GM06990 (cell line): ENCODE measurements around the gene VNN1.
"Not testable (repeated sequence)": the region's sequence is repeated elsewhere in the genome, so short reads cannot be mapped to it uniquely, and the experiment has no call there.

Experiments
- DNase-seq: peaks from one replicate; pipeline ENCODE4 v3.0.0-alpha.2; 2011; ENCODE audit not compliant: insufficient read length; ENCODE audit errors: extremely low read depth
- H3K27me3 ChIP-seq: replicated peaks from 2 replicates; pipeline ENCODE4 v1.6.0; 2011; ENCODE audit warnings: low read length; ENCODE audit not compliant: control insufficient read depth, insufficient read depth
- H3K36me3 ChIP-seq: 2 replicates; pipeline ENCODE4 v1.5.1; 2011; ENCODE audit warnings: low read length; ENCODE audit not compliant: control insufficient read depth, insufficient read depth
- H3K4me3 ChIP-seq: replicated peaks from 2 replicates; pipeline ENCODE4 v1.5.1; 2011; ENCODE audit warnings: low read depth, mild to moderate bottlenecking, control low read depth, low read length
- TF ChIP-seq, protein P1 (sequence below): IDR thresholded peaks from 2 replicates; pipeline ENCODE4 v1.5.1; 2011; ENCODE audit warnings: low read length, control low read depth, mild to moderate bottlenecking, inconsistent platforms; ENCODE audit not compliant: insufficient read depth, poor library complexity, severe bottlenecking

VNN1 gene

DNA sequence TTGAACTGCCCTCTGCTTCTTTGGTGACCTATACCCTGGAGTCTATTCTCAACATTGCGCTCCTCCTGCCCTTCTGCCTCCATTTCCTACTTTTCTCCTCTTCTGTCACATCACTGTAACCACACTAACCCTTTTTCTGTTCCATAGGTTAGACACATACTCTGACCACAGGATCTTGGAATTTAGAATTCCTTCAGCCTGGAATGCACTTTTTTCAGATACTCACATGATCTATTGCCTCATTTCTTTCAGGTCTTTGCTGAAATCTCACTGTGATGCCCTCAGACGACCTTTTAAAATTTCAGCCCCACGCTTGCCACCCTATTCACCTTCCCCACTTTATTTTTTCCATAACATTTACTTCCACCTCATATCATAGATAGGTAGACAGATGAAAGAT lies 5.1 kb downstream of the VNN1 start:
- H3K36me3 ChIP-seq = no peaks in the 10 kb centered on the region
- no peaks in the 10 kb centered on the region for H3K27me3 ChIP-seq
- TF ChIP-seq, protein P1, sequence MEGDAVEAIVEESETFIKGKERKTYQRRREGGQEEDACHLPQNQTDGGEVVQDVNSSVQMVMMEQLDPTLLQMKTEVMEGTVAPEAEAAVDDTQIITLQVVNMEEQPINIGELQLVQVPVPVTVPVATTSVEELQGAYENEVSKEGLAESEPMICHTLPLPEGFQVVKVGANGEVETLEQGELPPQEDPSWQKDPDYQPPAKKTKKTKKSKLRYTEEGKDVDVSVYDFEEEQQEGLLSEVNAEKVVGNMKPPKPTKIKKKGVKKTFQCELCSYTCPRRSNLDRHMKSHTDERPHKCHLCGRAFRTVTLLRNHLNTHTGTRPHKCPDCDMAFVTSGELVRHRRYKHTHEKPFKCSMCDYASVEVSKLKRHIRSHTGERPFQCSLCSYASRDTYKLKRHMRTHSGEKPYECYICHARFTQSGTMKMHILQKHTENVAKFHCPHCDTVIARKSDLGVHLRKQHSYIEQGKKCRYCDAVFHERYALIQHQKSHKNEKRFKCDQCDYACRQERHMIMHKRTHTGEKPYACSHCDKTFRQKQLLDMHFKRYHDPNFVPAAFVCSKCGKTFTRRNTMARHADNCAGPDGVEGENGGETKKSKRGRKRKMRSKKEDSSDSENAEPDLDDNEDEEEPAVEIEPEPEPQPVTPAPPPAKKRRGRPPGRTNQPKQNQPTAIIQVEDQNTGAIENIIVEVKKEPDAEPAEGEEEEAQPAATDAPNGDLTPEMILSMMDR = no peak

GRCh38 chr6:132708002-132708401 lies 5.9 kb downstream of the VNN1 start:
- DNase-seq = no peak
- no peaks in the 10 kb centered on the region for H3K36me3 ChIP-seq
- no peaks in the 10 kb centered on the region for H3K27me3 ChIP-seq
- TF ChIP-seq, protein P1 = no peak
- H3K4me3 ChIP-seq = no peak overlapping the region

More for the DNA sequence above, 5.1 kb downstream of the VNN1 start:
- no peak overlapping the region for H3K4me3 ChIP-seq
- DNase-seq = no peak

- not testable (repeated sequence) for H3K27me3 ChIP-seq, H3K36me3 ChIP-seq, H3K4me3 ChIP-seq, DNase-seq
Measured at GRCh38 chr6:132706756-132707155, 7.1 kb downstream of the VNN1 start.

DNA sequence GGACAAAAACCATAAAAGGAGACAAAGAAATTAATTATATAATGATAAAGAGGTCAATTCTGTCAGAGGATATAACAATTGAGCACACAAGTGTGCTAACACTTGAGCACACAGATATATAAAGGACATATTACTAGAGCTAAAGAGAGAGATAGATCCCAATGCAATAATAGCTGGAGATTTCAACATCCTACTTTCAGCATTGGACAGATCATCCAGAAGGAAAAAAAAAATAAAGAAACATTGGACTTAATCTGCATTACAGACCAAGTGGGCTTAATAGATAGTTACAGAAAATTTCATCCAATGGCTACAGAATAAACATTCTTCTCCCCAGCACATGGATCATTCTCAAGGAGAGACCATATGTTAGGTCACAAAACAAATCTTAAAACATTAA lies 9.9 kb downstream of the VNN1 start:
- Histone ChIP-seq H3K36me3 (no peaks in the 10 kb centered on the region), H3K27me3 (no peaks in the 10 kb centered on the region), H3K4me3 (no peak overlapping the region)
- DNase-seq = no peak
- TF ChIP-seq, protein P1 = no peak

DNA sequence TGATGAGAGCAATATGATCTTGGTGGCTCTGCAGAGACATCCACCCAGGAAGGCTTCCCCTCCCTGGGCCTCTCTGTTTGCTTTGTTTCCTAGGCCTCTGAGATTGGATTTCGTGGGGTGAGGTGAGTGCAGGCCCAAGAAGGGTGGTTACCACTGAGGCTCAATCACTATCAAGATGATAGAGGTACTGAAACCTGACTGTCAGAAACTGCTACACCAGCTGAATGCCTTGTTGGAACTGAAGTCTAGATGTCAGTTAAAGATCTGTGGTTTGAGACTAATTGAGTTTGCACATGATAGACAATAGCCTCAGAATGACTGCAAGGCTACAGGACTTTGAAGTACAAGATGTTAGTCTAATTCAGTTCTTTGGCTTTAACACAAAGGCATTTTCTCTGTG lies 15.2 kb downstream of the VNN1 start:
- DNase-seq = peak; percentile 16
- H3K27me3 ChIP-seq = no peaks in the 10 kb centered on the region
- H3K4me3 ChIP-seq = no peak overlapping the region
- TF ChIP-seq, protein P1 = no peak
- no peaks in the 10 kb centered on the region for H3K36me3 ChIP-seq

DNA sequence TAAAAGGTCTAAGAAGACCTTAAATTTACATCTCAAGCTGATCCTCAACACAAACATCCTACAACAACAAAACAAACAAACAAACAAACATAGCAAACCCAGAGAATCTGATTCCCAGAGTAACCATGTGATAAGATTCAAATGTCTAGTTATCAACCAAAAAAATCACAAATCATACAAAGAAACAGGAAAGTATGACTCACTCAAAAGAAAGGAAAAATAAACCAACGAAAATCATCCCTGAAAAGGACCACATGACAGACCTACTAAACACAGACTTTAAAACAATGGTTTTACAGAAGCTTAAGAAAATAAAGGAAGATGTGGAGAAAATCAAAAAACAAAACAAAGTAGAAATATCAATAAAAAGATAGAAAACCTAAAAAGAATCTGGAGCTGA lies 18.1 kb downstream of the VNN1 start:
- H3K4me3 ChIP-seq = no peak overlapping the region
- TF ChIP-seq, protein P1 = no peak
- no peaks in the 10 kb centered on the region for H3K27me3 ChIP-seq
- DNase-seq = no peak
- H3K36me3 ChIP-seq = no peaks in the 10 kb centered on the region
